ENCODE results near the gene WDR48. TPM values are rescaled to one million over a fixed set of nuclear protein-coding genes. Genes with fewer than 3 reads are reported as not detected.

The WDR48 gene
- total and polyA plus RNA-seq, 9 of the 15 experiments (the other 6 are each of a cell fraction or from before 2014, with no cell fraction given) = 26.6 to 70.6 (median 48.0) TPM

DNA sequence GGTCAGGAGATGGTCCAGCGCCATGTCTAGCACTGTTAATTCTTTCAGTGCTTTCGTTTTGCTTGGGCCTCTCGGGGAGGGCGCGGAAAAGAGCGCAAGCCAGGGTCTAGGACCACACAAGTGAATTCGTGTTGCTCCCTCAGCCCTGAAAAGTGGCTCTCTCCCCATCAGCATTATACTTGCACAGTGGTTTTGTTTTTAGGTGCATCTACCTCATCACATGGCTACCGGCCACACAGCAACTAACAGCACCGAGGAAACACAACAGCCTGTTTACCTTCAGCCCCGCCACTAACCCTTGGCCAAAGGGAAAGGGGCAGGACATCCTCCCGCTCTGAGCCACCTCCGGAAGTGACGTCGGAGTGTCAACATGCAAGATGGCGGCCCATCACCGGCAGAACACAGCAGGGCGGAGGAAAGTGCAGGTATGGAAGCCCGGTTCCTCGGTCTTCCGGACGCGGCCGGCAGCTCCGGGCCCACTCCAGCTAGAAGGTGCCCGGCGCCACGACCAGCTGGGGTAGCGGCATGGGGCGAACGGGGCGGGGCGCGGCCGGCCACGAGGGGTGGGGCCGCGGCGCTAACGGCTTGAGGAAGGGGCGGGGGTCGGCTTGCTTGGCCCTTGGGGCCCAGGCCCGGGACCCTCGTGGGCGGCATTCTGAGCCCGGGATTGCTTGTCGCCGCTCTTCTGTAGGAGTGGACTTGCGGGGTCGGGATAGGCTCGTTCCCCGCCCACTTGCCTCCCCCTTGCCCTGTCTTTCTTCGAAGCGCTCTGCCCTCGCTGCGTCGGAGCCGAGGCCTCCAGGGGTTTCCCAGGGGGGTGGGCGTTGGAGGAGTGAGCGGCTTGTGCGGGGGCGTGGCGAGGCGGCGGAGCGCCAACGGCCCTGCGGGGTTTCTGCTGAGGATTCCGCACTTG lies at the start of gene WDR48, which contains the start of gene SCN11A (continued):
- TF ChIP-seq DIDO1 (tag; IDR thresholded peaks at IDR 0.05; ENCODE audit: low read depth) (no peak), MCM2 (IDR thresholded peaks at IDR 0.05; ENCODE audit: low read depth) (no peak), NFATC3 (IDR thresholded peaks at IDR 0.05) (no peak), JUN (IDR thresholded peaks at IDR 0.05; ENCODE audit: borderline replicate concordance, low read depth, low read length) (peak; percentile 71; the same call in 1 of the 2 replicates), JUN (CRISPR knock-in tag; IDR thresholded peaks at IDR 0.05; ENCODE audit: borderline replicate concordance) (0 out of 2 replicates have a peak, but pooled peaks have one; percentile 70), PTTG1 (tag; IDR thresholded peaks at IDR 0.05; ENCODE audit: low read depth) (no peak), GTF2A2 (tag; IDR thresholded peaks at IDR 0.05) (no peak), ZNF79 (CRISPR knock-in tag; IDR thresholded peaks at IDR 0.05; ENCODE audit: low read depth) (0 out of 2 replicates have a peak, but pooled peaks have one; percentile 10), ZSCAN29 (IDR thresholded peaks at IDR 0.05) (no peak), ATF6 (CRISPR knock-in tag; IDR thresholded peaks at IDR 0.05) (0 out of 2 replicates have a peak, but pooled peaks have one; percentile 32), NR2F6 (CRISPR knock-in tag; IDR thresholded peaks at IDR 0.05) (no peak; the same call in 1 of the 2 replicates), ZNF584 (CRISPR knock-in tag; IDR thresholded peaks at IDR 0.05; ENCODE audit: low read depth) (peak; percentile 48; the same call in 1 of the 2 replicates), ZNF3 (CRISPR knock-in tag; IDR thresholded peaks at IDR 0.05) (no peak), FOS (IDR thresholded peaks at IDR 0.05; ENCODE audit: extremely low read depth, insufficient read length) (no peak), FOXA3 (CRISPR knock-in tag; conservative IDR thresholded peaks at IDR 0.05 in 1 of 2, IDR thresholded peaks at IDR 0.05 in 1 of 2) (peak; percentile 99 to 100), ZBTB2 (IDR thresholded peaks at IDR 0.05) (peak; percentile 28; the same call in 1 of the 2 replicates), FOXK2 (conservative IDR thresholded peaks at IDR 0.05 in 1 of 2, IDR thresholded peaks at IDR 0.05 in 1 of 2; ENCODE audit: low read depth in 2 of 2) (peak; percentile 99 to 100), ZNF780A (CRISPR knock-in tag; IDR thresholded peaks at IDR 0.05) (no peak), TAF7 (tag; IDR thresholded peaks at IDR 0.05) (peak; percentile 87), GTF2B (IDR thresholded peaks at IDR 0.05; ENCODE audit: extremely low read depth, insufficient read length) (peak; percentile 27), ESRRA (IDR thresholded peaks at IDR 0.05; ENCODE audit: borderline replicate concordance, low read depth) (peak; percentile 12; the same call in 1 of the 2 replicates), NFIC (IDR thresholded peaks at IDR 0.05) (peak; percentile 42; the same call in 1 of the 2 replicates), HNRNPLL (IDR thresholded peaks at IDR 0.05; ENCODE audit: low read depth, low read length, poor library complexity, severe bottlenecking) (no peak), EP400 (IDR thresholded peaks at IDR 0.05) (peak; percentile 79)
